Activated CD4-positive, alpha-beta T cell treated with anti-CD3 and anti-CD28 coated beads for 4 hours (primary cell): Measurements from ENCODE around the gene FOXK2.
A peak's percentile ranks its signal among the peaks of the same experiment; 100 is the strongest.

ENCODE experiments used
- DNase-seq, 2 donors: peaks; one replicate each; pipeline ENCODE4 v3.0.0-alpha.2; 2020

The FOXK2 gene

GRCh38 chr17:82518826-82519810 lies at the start of gene FOXK2:
Gene FOXK2, plus strand, starts transcription at chr17:82519732. Its CDS starts 157 bp downstream, at chr17:82519889.
- DNase-seq, result peak; percentile 91 to 92

DNA sequence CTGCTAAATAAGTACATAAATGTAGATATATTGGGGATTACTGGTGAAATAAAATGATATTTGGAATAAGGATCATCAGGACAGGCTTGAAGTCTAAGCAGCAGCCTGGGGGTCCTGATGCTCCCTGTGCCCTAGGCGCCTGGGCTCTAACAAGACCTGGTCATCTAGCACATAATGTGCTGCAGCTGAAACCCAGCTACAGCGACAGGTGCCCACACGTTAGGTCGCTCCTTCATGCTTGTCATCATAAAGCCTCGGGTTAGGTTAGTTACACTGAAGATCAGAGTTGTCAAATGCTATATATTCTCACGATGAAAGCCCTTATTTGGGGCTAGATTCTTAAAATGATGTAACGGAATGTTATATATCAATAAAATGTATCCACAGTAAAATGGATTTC lies 49.5 kb upstream of the FOXK2 start:
- DNase-seq, result no peak

DNA sequence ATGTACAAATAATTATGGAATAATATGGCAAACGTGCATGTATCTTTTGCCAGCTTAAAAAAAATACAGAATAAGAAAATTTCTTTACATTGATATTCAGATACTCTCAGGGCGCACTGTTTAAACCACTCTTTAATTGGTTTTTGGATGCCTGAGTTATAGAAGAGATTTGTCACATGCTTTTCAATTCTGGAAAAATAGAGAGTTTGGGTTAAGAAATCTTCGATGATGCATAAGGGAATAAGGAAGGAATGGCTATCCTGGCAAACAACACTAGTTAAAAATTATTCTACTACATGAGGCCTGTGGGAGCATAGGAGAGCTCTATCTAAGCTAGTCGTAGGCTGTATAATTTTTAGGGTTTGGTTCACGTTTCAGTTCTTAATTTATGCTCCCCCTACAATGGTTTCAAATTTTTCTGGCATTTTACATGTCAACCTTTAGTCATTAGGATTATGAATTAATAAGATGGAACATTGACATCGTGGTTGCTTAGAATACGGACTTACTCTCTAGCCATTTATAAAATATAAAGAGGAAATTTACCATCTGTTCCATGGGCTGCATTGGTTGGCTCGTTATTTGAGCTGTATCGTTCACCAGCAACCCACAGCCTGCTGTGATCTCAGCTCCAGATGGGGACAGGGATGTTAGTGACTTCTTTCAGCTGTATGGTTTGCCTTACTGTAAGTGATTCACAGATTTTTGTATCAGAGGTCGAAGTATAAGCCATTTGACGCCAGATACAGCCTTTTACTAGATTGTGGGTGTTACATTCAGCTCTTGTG lies 45.1 kb upstream of the FOXK2 start:
- no peak for DNase-seq

- no peak for DNase-seq
Measured at GRCh38 chr17:82475458-82475857, 44.1 kb upstream of the FOXK2 start.

- DNase-seq, result no peak
Measured at GRCh38 chr17:82477934-82478333, 41.6 kb upstream of the FOXK2 start.

GRCh38 chr17:82479602-82480001 lies 39.9 kb upstream of the FOXK2 start:
- no peak for DNase-seq

DNA sequence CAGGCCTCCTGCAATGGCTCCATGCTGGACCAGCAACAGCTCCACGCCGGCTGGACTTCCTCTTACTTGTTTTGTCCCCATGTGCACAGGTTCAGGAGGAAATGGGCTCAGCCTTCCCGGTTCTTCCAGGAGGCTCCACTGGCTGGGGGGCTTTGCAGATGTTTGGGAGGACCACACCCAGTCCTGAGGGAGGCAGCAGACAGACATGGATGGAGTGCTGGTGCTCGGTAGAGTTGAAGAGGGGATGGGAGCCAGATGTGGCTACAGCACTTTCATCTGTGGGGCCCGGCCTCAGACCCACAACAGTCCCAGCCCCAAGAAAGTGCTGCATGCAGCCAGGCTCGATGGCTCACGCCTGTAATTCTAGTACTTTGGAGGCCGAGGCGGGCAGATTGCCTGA lies 39.2 kb upstream of the FOXK2 start:
- DNase-seq, result no peak

- DNase-seq, result no peak
Measured at GRCh38 chr17:82483204-82483660, 36.3 kb upstream of the FOXK2 start.

- no peak for DNase-seq
Measured at GRCh38 chr17:82483836-82484235, 35.7 kb upstream of the FOXK2 start.

DNA sequence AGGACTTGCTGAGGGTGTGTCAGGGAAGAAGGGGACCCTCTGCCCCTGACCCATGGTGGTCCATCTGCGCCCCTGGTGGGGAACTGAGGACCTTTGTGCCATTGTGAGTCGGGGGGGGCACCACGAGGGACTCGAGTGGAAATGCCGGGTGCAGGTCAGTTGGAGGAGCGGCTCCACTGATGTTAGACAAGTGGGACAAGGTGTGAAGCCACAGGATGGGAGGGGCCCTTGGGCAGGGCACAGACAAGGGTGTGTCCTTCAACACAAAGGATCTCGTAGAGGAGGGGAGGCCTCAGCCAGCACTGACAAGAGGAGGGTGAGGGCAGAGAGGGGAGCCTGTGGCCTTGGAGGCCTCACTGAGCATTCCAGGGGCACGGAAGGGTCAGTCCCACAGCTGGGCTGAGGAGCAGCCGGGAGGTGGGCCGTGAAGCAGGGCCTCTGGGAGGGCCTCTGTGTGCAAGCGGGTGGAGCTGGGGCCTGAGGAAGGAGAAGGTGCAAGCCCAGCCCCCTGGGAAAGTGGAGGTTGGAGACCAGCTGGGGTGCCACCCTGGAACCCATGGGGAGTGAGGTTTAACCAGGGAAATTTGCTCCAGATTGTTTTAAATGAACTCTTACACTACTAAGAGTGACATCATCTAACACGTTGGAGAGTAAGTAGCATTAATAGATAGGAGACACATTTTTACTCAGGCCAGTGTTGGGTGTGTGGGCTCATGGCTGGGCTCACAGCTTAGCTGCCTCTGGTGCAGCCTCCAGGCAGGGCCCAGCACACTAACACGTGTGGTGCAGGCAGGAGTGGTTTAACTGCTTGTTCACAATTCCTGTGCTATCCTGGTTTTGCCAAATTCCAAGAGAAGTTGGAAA lies 33.1 kb upstream of the FOXK2 start:
- DNase-seq, result no peak

DNA sequence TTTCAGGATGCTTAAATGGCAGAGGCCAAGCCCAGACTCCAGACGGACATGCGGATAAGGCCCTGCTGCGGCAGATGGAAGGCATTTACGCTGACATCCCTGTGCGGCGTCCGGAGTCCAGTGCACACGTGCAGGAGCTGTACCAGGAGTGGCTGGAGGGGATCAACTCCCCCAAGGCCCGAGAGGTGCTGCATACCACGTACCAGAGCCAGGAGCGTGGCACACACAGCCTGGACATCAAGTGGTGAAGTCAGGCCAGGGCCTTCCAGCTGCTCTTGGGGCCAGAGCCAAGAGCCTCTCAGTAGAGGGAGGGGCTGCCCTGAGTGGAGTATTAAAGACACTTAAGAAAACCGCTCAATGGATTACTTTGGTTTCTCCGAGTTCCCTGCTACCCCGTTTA lies 31.6 kb upstream of the FOXK2 start:
- no peak for DNase-seq

DNA sequence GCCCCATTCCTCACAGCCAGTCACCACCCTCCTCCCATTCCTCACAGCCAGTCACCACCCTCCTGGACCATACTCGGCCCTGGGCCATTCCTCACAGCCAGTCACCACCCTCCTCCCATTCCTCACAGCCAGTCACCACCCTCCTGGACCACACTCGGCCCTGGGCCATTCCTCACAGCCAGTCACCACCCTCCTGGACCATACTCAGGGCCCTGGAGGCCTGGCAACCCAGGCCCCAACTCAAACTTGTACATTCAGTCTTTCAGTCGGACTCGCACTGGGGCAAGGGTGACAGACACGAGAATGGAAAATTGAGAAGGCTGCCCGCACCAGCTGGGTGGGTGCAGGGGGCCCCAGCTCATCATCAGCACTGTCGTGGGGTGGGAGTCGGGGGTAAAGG lies 30.4 kb upstream of the FOXK2 start:
- no peak for DNase-seq

DNA sequence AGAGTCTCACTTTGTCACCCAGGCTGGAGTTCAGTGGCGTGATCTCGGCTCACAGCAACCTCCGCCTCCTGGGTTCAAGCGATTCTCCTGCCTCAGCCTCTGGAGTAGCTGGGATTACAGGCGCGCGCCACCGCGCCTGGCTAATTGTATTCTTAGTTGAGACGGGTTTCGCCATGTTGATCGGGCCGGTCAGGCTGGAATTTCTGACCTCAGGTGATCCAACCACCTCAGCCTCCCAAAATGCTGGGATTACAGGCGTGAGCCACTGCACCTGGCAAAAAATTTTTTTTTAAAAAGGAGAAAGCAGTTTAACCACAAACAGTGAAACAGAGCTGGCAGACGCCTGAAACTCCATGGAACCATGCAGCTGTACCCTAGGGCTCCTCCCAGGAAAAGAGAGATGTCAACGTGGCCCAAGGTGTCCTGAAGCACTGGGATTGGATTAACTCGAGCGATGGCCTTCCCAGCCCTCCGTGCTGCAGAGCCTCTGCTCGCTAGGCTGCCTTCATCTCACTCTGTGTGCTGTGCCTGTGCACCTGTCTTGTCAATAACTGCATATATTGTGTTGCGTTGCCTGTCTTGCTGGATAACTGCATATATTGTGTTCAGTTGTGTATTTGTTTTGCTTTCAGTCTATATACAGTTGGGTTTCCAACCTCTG lies 29.6 kb upstream of the FOXK2 start:
- no peak for DNase-seq

DNA sequence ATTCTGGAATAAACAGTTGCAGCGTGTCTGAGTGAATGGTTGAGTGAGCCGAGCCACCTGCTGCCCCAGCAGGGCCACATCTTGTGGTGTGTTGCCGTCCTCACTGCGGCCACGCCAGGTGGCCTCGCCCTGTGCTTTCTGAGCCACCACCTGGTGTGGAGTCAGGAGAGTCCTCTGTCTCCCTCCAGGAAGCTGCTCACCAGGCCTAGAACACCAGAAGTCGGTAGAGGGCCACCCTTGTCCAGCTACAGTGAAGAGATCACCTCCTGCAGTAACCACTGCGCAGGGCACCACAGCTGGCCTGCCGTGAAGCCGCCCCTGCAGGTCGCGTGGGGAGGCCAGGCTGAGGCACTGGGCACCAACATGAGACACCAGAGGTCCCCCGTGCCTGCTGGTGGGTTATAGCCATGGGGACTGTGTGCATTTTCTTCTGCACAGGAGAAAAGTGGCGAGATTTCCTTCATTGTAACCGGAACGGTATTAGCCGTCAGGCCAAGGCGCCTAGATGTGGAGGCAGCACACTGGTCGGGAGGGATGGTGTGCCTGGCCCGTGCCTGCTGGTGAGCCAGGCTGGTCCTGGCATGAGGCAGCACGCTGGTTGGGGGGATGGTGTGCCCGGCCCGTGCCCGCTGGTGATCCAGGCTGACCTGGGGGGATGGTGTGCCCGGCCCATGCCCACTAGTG lies 28.9 kb upstream of the FOXK2 start:
- DNase-seq, result no peak

GRCh38 chr17:82491196-82491530 lies 28.4 kb upstream of the FOXK2 start:
- no peak for DNase-seq

DNA sequence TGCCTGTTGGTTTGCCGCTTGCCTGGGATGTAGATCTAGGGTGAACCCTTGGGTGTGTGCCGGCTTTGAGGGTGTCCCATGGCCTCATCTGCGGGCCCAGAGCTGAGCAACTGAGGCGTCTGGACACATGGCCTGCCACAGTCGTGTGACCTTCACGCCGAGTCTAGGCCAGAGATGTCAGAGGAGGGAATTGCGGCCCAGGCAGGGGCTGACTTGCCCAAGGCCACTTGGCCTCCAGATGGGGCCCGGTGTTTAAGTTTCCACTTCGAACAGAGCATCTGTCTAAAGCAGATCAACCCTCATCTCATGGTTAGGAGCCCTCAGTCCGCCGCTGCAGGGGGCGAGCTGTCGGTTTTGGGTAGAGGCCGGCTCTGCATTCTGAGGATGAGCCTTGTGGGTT lies 28.0 kb upstream of the FOXK2 start:
- DNase-seq, result no peak

DNA sequence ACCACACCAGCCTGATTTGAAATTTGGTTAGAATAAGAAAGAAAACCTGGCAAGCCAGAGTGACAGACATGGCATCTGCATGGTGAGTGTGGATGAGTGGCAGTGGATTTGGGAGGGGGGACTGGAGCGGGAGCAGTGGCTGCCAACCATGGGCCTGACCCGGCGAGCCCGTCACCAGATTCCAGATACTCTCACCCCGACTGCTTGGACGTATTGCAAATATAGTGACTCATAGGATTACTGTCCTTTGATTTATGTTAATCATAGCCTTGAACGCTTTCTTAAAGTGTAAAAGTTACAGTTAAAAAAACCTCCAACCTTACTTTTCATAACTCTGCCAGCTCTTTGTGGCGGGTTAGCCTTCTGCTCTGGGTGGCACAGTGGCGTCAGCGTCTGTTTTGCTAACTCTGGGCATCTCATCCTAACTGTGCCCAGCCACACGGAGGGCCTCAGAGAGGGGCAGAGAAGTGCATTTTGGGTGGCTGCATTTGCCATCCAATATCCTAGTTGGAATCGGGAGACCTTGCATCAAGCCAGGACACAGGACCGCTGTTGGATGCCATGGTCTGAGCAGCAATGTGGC lies 26.8 kb upstream of the FOXK2 start:
- no peak for DNase-seq

DNA sequence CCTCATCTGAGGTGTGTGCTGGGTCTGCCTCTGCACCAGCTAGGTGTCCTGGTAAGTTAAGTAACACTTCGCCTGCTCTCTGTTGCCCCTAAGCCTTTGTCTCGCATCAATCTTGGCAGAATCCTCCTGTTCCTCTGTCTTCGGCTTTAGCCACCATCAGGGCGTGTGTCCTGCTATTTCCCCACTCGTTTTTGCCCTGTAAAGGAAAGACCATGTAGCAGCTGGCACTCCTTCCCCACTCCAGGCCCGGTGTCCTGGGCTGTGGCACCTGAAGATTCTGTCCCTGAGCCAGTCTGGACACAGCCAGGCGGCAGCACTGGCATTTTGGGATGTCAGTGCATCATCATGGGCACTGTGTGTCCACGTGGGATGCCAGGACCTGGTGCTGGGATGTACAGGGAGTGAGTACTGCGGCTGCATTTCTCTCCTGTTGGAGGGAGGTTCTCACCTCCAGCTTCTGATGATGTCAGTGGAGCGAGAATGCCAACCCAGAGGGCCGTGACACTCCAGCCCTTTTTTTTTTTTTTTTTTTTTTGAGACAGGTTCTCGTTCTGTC lies 26.2 kb upstream of the FOXK2 start:
- DNase-seq, result no peak

GRCh38 chr17:82494236-82495055 lies 25.1 kb upstream of the FOXK2 start:
- peak; percentile 85 to 86 for DNase-seq
